CD4-positive, alpha-beta T cell (primary cell): ENCODE data around the gene OR6N1. TPM values are rescaled to one million over a fixed set of nuclear protein-coding genes. Genes with fewer than 3 reads are reported as not detected.

ENCODE experiments used
- ATAC-seq: fragments of 200-7000 bp; cut with Tn5 transposase; one replicate; pipeline ENCODE4 v1.10.0; 2022; ENCODE audit warnings: mild to moderate bottlenecking; ENCODE audit not compliant: poor library complexity
- CTCF ChIA-PET: fragments of 350-600 bp; sonication (Branson Sonifier 250); formaldehyde crosslinking; loops from one replicate; lab custom pipeline; 2021; ENCODE audit warnings: antibody characterized with exemption, inconsistent platforms; lab: Charles Lee
- POLR2A ChIA-PET: fragments of 350-600 bp; sonication (Branson Sonifier 250); formaldehyde crosslinking; loops from one replicate; lab custom pipeline; 2021; ENCODE audit warnings: antibody characterized with exemption, inconsistent platforms; lab: Charles Lee
- DNase-seq, 14 experiments: peaks; one replicate each; pipeline ENCODE4 v3.0.0-alpha.2; 2013 to 2020; ENCODE audit warnings: mixed read lengths in 2 of 14
- H3K27ac ChIP-seq, 2 donors: one replicate each; pipeline versions ENCODE4 v1.5.1 to v1.7.0; 2013; ENCODE audit warnings: low read length in 2 of 2, low read depth in 1 of 2, mild to moderate bottlenecking in 1 of 2
- H3K27me3 ChIP-seq, 2 experiments: 1 replicate in 1 of 2; 2 replicates in 1 of 2; pipeline versions ENCODE4 v1.6.1 to v1.7.0; 2013; ENCODE audit warnings: low read length in 2 of 2, control low read depth in 1 of 2, mild to moderate bottlenecking in 1 of 2, moderate library complexity in 1 of 2; ENCODE audit not compliant: insufficient read depth in 2 of 2, control insufficient read depth in 1 of 2
- H3K36me3 ChIP-seq: one replicate; pipeline ENCODE4 v1.6.1; 2013; ENCODE audit warnings: low read length, control low read depth; ENCODE audit not compliant: insufficient read depth
- H3K4me1 ChIP-seq: one replicate; pipeline ENCODE4 v1.6.1; 2013; ENCODE audit warnings: low read length, control low read depth; ENCODE audit not compliant: insufficient read depth
- H3K4me3 ChIP-seq: one replicate; pipeline ENCODE4 v1.5.1; 2013; ENCODE audit warnings: mild to moderate bottlenecking, low read length, moderate library complexity
- H3K9me3 ChIP-seq, 2 experiments: 1 replicate in 1 of 2; 2 replicates in 1 of 2; pipeline versions ENCODE4 v1.6.1 to v1.7.0; 2013; ENCODE audit warnings: low read length in 2 of 2, mild to moderate bottlenecking in 2 of 2, control low read depth in 1 of 2, moderate library complexity in 1 of 2; ENCODE audit not compliant: control insufficient read depth in 1 of 2, insufficient read depth in 1 of 2
- H3K27ac Mint-ChIP-seq: one replicate; pipeline ENCODE4 v1.8.0; 2020; ENCODE audit warnings: mixed read lengths
- H3K27me3 Mint-ChIP-seq: one replicate; pipeline ENCODE4 v1.8.0; 2021; ENCODE audit warnings: mixed read lengths
- H3K36me3 Mint-ChIP-seq: one replicate; pipeline ENCODE4 v1.8.0; 2021; ENCODE audit warnings: low read depth, mixed read lengths
- H3K4me1 Mint-ChIP-seq: one replicate; pipeline ENCODE4 v1.8.0; 2021; ENCODE audit warnings: low read depth, mixed read lengths
- H3K4me3 Mint-ChIP-seq: one replicate; pipeline ENCODE4 v1.8.0; 2020; ENCODE audit warnings: mild to moderate bottlenecking, mixed read lengths
- H3K9me3 Mint-ChIP-seq: one replicate; pipeline ENCODE4 v1.8.0; 2020; ENCODE audit warnings: mixed read lengths
- CTCF ChIP-seq: fragments of 200-600 bp; IDR thresholded peaks from one replicate; pipeline ENCODE4 v1.8.0; 2022; ENCODE audit warnings: antibody characterized with exemption, mild to moderate bottlenecking
- intact Hi-C, 2 experiments: fragments of 100-400 bp; cut with DNase I in 1 of 2; cut with micrococcal nuclease in 1 of 2; formaldehyde crosslinking; loops; one replicate each; pipeline versions ENCODE4 v1.15.1 to v1.9.0; 2023 to 2025; cut with DNase I, micrococcal nuclease
- total RNA-seq, 174 experiments: library from RNA in 2 of 174; stranded (reverse) in 2 of 174; gene quantifications; one replicate each; pipeline ENCODE4 v1.2.3 and lab custom pipeline; 2021 to 2026

OR6N1 gene
- total RNA-seq, 2 experiments from 2014 or later: not detected

DNA sequence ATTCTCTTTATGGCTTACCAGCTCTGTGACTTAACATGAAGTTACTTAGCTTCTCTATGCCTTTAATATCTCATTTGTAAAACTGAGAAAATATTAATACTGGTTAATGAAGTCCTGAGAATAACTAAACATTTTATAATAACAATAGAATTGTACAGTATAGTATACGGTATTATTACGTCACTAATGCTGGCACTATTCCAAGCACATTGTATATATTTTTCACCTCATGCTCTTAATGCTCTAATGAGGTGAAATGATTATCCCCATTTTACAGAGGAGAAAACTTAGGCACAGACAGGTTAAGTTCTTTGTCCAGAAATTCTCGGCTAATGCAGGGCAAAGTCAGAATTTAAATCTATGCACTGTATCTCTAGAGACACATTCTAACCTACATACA, 52.3 kb downstream of the OR6N1 start:
- Mint-ChIP-seq H3K4me3 (no peak overlapping the region), H3K4me1 (no peaks in the 10 kb centered on the region), H3K36me3 (no peaks in the 10 kb centered on the region), H3K27me3 (peaks cover 38% of the 10 kb centered on the region), H3K9me3 (no peaks in the 10 kb centered on the region), H3K27ac (no peak overlapping the region)
- H3K36me3 ChIP-seq: no peaks in the 10 kb centered on the region
- no peak for TF ChIP-seq CTCF
- H3K4me3 ChIP-seq: no peak overlapping the region
- intact Hi-C loops: no loop called here
- H3K27ac ChIP-seq: no peak overlapping the region
- DNase-seq (no peak), ATAC-seq (no peak)
- no peaks in the 10 kb centered on the region for H3K9me3 ChIP-seq
- ChIA-PET CTCF (no interaction called here), POLR2A (no interaction called here)
- peaks cover 3 to 4% of the 10 kb centered on the region in 2 experiments for H3K27me3 ChIP-seq
- H3K4me1 ChIP-seq: no peaks in the 10 kb centered on the region

- peaks cover 42% of the 10 kb centered on the region for H3K27me3 Mint-ChIP-seq
- Histone ChIP-seq H3K9me3 (no peaks in the 10 kb centered on the region), H3K27me3 (peaks cover 3 to 16% of the 10 kb centered on the region in 2 experiments), H3K4me1 (no peaks in the 10 kb centered on the region), H3K4me3 (no peak overlapping the region), H3K36me3 (no peaks in the 10 kb centered on the region), H3K27ac (no peak overlapping the region)
- TF ChIP-seq CTCF: no peak
- ChIA-PET POLR2A (interaction anchor here (0.6 kb wide), 1 partner anchor 80 kb away, joined by 3 read pairs; no protein-coding TSS in a partner anchor), CTCF (interaction anchor here (1.2 kb wide), 1 partner anchor 14 kb away, joined by 3 read pairs; no protein-coding TSS in a partner anchor)
- no peaks in the 10 kb centered on the region for H3K4me1 Mint-ChIP-seq
- H3K27ac Mint-ChIP-seq: no peak overlapping the region
- ATAC-seq (no peak), DNase-seq (no peak)
- H3K9me3 Mint-ChIP-seq: no peaks in the 10 kb centered on the region
- H3K36me3 Mint-ChIP-seq: no peaks in the 10 kb centered on the region
- no peak overlapping the region for H3K4me3 Mint-ChIP-seq
- intact Hi-C loops: no loop called here
Observed at GRCh38 chr1:158717344-158717743, 54.7 kb downstream of the OR6N1 start.

- peaks cover 44% of the 10 kb centered on the region for H3K27me3 Mint-ChIP-seq
- DNase-seq: peak in 1 of 14 experiments; percentile 5
Observed at GRCh38 chr1:158716335-158716734, 55.7 kb downstream of the OR6N1 start.

More at GRCh38 chr1:158716335-158716734, 55.7 kb downstream of the OR6N1 start:
- no peak for ATAC-seq
- Histone ChIP-seq H3K9me3 (no peaks in the 10 kb centered on the region), H3K4me3 (no peak overlapping the region), H3K4me1 (no peaks in the 10 kb centered on the region), H3K27ac (no peak overlapping the region), H3K36me3 (no peaks in the 10 kb centered on the region), H3K27me3 (peaks cover 3 to 19% of the 10 kb centered on the region in 2 experiments)
- TF ChIP-seq CTCF: no peak
- H3K4me3 Mint-ChIP-seq: no peak overlapping the region
- intact Hi-C loops: no loop called here
- no peaks in the 10 kb centered on the region for H3K36me3 Mint-ChIP-seq
- H3K9me3 Mint-ChIP-seq: no peaks in the 10 kb centered on the region
- H3K27ac Mint-ChIP-seq: no peak overlapping the region
- ChIA-PET POLR2A (no interaction called here), CTCF (no interaction called here)
- no peaks in the 10 kb centered on the region for H3K4me1 Mint-ChIP-seq
